SK-N-SH treated with all-trans-retinoic acid at 6 μM for 48 hours (cell line): Measurements from ENCODE around the gene IFI30.

Source experiments
- ARNTL ChIP-seq: fragments of 450-650 bp; formaldehyde crosslinking; IDR thresholded peaks from 2 replicates; pipeline ENCODE4 v1.5.0; 2020; ENCODE audit warnings: low read depth, mild to moderate bottlenecking, moderate library complexity, borderline replicate concordance
- BACH2 ChIP-seq: fragments of 250-450 bp; sonication (Bioruptor Pico); IDR thresholded peaks from 2 replicates; pipeline ENCODE4 v1.9.0; 2021; ENCODE audit warnings: mild to moderate bottlenecking, borderline replicate concordance
- CSRNP3 ChIP-seq: fragments of 250-450 bp; sonication (Bioruptor Pico); IDR thresholded peaks from 2 replicates; pipeline ENCODE4 v1.5.1; 2021; ENCODE audit warnings: mild to moderate bottlenecking, moderate library complexity
- ISL1 ChIP-seq: fragments of 250-450 bp; sonication (Bioruptor Pico); IDR thresholded peaks from 2 replicates; pipeline ENCODE4 v2.1.2; 2022; ENCODE audit warnings: mild to moderate bottlenecking, moderate library complexity
- PATZ1 ChIP-seq: fragments of 250-450 bp; sonication (Bioruptor Pico); IDR thresholded peaks from 2 replicates; pipeline ENCODE4 v1.8.0; 2020; ENCODE audit warnings: mild to moderate bottlenecking, moderate library complexity, borderline replicate concordance
- TOX ChIP-seq: fragments of 250-450 bp; sonication (Bioruptor Pico); IDR thresholded peaks from 2 replicates; pipeline ENCODE4 v1.8.0; 2021; ENCODE audit warnings: mild to moderate bottlenecking, moderate library complexity, borderline replicate concordance
- ZC3H10 ChIP-seq: fragments of 250-450 bp; sonication (Bioruptor Pico); IDR thresholded peaks from 2 replicates; pipeline ENCODE4 v1.5.1; 2021; ENCODE audit warnings: mild to moderate bottlenecking, moderate library complexity

DNA sequence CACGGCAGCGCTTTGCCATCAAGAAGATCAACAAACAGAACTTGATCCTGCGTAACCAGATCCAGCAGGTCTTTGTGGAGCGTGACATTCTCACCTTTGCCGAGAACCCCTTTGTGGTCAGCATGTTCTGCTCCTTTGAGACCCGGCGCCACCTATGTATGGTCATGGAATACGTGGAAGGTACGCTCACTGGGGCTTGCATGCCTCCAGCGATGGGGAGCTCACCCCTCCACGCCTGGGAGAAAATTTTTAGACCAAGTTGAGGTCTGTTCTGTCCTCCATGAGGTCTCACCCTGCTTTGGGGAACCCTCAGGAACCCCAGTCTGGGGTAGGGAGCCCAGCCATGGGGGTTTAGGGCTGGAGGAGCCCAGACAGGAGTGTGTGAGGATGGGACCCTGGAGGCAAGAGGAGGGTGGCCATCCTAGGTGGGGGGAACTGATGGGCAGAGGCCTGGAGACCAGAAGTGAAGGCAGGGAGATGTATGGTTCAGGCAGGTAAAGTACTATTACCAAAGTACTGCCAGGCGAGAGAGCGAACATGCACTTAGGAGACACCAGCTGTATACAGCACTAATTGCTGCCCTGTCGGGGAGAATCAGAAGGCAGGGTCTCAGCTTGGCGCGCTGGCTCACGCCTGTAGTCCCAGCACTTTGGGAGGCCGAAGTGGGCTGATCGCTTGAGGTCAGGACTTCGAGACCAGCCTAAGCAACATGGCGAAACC is 42.9 kb upstream of the IFI30 start:
- TF ChIP-seq CSRNP3 (CRISPR knock-in tag) (no peak), ARNTL (CRISPR knock-in tag) (no peak), ISL1 (CRISPR knock-in tag) (no peak), PATZ1 (CRISPR knock-in tag) (no peak), ZC3H10 (CRISPR knock-in tag) (no peak), TOX (CRISPR knock-in tag) (no peak), BACH2 (no peak)
